Endodermal cell (in vitro differentiated cells): Measurements from ENCODE around the gene ERAL1. TPM values are rescaled to one million over a fixed set of nuclear protein-coding genes. Genes with fewer than 3 reads are reported as not detected.

Experiments used
- DNase-seq: peaks from one replicate; pipeline ENCODE4 v3.0.0-alpha.2; 2017
- H3K27ac ChIP-seq: 2 replicates; pipeline ENCODE4 v1.5.1; 2013; ENCODE audit warnings: mild to moderate bottlenecking, low read depth, low read length, moderate library complexity
- H3K27me3 ChIP-seq: 2 replicates; pipeline ENCODE4 v1.6.1; 2013; ENCODE audit warnings: mild to moderate bottlenecking, low read length, moderate library complexity; ENCODE audit not compliant: insufficient read depth, control insufficient read depth, poor library complexity, severe bottlenecking
- H3K36me3 ChIP-seq: 2 replicates; pipeline ENCODE4 v1.7.0; 2013; ENCODE audit warnings: mild to moderate bottlenecking, low read length, moderate library complexity; ENCODE audit not compliant: control insufficient read depth, insufficient read depth
- H3K4me1 ChIP-seq: one replicate; pipeline ENCODE4 v1.7.0; 2013; ENCODE audit warnings: low read length; ENCODE audit not compliant: control insufficient read depth, insufficient read depth
- H3K4me3 ChIP-seq: 2 replicates; pipeline ENCODE4 v1.5.1; 2013; ENCODE audit warnings: mild to moderate bottlenecking, low read length, moderate library complexity
- H3K9ac ChIP-seq: 2 replicates; pipeline ENCODE4 v1.6.1; 2013; ENCODE audit warnings: mild to moderate bottlenecking, low read length, moderate library complexity; ENCODE audit not compliant: poor library complexity, severe bottlenecking; ENCODE audit errors: extremely low read depth
- H3K9me3 ChIP-seq: 2 replicates; pipeline ENCODE4 v1.6.1; 2013; ENCODE audit warnings: mild to moderate bottlenecking, low read length, moderate library complexity; ENCODE audit not compliant: control insufficient read depth
- H3K27ac Mint-ChIP-seq: 2 replicates; pipeline ENCODE4 v1.8.0; 2020; ENCODE audit warnings: mixed read lengths
- H3K27me3 Mint-ChIP-seq: 2 replicates; pipeline ENCODE4 v1.8.0; 2021; ENCODE audit warnings: mild to moderate bottlenecking, mixed read lengths; ENCODE audit not compliant: insufficient read depth
- H3K36me3 Mint-ChIP-seq: 2 replicates; pipeline ENCODE4 v1.8.0; 2020; ENCODE audit warnings: low read depth, mixed read lengths
- H3K4me1 Mint-ChIP-seq: 2 replicates; pipeline ENCODE4 v1.8.0; 2020; ENCODE audit warnings: mixed read lengths
- H3K4me3 Mint-ChIP-seq: 2 replicates; pipeline ENCODE4 v1.8.0; 2020; ENCODE audit warnings: mild to moderate bottlenecking, moderate library complexity, mixed read lengths
- H3K9me3 Mint-ChIP-seq: 2 replicates; pipeline ENCODE4 v1.8.0; 2020; ENCODE audit warnings: mild to moderate bottlenecking, mixed read lengths
- CTCF ChIP-seq: fragments of 200-600 bp; sonication (generic); conservative IDR thresholded peaks from 2 replicates; pipeline ENCODE4 v1.5.0; 2021; ENCODE audit warnings: antibody characterized with exemption, mild to moderate bottlenecking
- WGBS, 2 experiments: methylation state at CpG; one replicate each; pipeline versions ENCODE4 v1.1.5 to v1.1.7; 2013; ENCODE audit warnings: missing lambda C conversion rate in 2 of 2, mixed read lengths in 1 of 2; ENCODE audit not compliant: insufficient coverage in 1 of 2, insufficient read length in 1 of 2; 5-methylcytosine and 5-hydroxymethylcytosine counted together
- long read RNA-seq, 4 experiments: library from polyadenylated mRNA in 2 of 4; library from RNA in 1 of 4; library from capped mRNA in 1 of 4; stranded (forward) in 3 of 4; unstranded in 1 of 4; transcript quantifications; one replicate each; pipeline ENCODE4 v2.0.0, GENCODE V29; 2020 to 2021; ENCODE audit warnings: inconsistent platforms in 1 of 4
- polyA plus RNA-seq, 2 experiments: library from polyadenylated mRNA; stranded (reverse); fragments of 50-300 nt; gene quantifications; one replicate each; pipeline ENCODE4 v1.2.3, GENCODE V29; 2013
- total RNA-seq, 2 donors: library from RNA; stranded (reverse); fragmentation: NEBNext Ultra II Directional in 1 of 2; extraction: Animal tissue kit (Norgen Biotek cat#: 25700) in 1 of 2; gene quantifications; 2 replicates in 1 of 2; 3 replicates in 1 of 2; pipeline ENCODE4 v1.2.1, GENCODE V29; 2021

ERAL1 gene
- 10 to 100 TPM; 54.2 to 60.9 TPM for total RNA-seq
- polyA plus RNA-seq (2013, experiment 1 of 2) = 61.4 TPM
- 58.7 TPM for polyA plus RNA-seq (2013, experiment 2 of 2)
- long read RNA-seq, experiment 1, transcript ERAL1-201 (10 exons, 1,925 nt) = major isoform, 25 of 50 reads
- long read RNA-seq, experiment 1, partial matches to known transcripts = 13 of 50 reads
- long read RNA-seq, experiment 1, other reads (novel, unspliced or antisense) = 10 of 50 reads
- long read RNA-seq, experiment 2, transcript ERAL1-201 (10 exons, 1,925 nt) = major isoform, 128 of 149 reads
- long read RNA-seq, experiment 2, partial matches to known transcripts = 3 of 149 reads
- long read RNA-seq, experiment 2, other reads (novel, unspliced or antisense) = 16 of 149 reads
- long read RNA-seq, experiment 3, transcript ERAL1-201 (10 exons, 1,925 nt) = major isoform, 387 of 438 reads
- long read RNA-seq, experiment 3, partial matches to known transcripts = 5 of 438 reads
- long read RNA-seq, experiment 3, other reads (novel, unspliced or antisense) = 46 of 438 reads
- long read RNA-seq, experiment 4, transcript ERAL1-201 (10 exons, 1,925 nt) = major isoform, 159 of 264 reads
- long read RNA-seq, experiment 4, partial matches to known transcripts = 77 of 264 reads
- long read RNA-seq, experiment 4, other reads (novel, unspliced or antisense) = 27 of 264 reads

GRCh38 chr17:28854457-28855335, at the start of gene ERAL1:
Gene ERAL1 (plus strand): TSS chr17:28855016. CDS start chr17:28855035, 19 bp downstream.
- Histone ChIP-seq H3K4me1 (no peaks in the 10 kb centered on the region), H3K27ac (no peak within 1 kb of the TSS), H3K9me3 (no peaks in the 10 kb centered on the region), H3K36me3 (peaks cover 24% of the 10 kb centered on the region), H3K9ac (peak within 1 kb of the TSS; percentile 44), H3K4me3 (peak within 1 kb of the TSS; percentile 88), H3K27me3 (no peaks in the 10 kb centered on the region)
- no peaks in the 10 kb centered on the region for H3K9me3 Mint-ChIP-seq
- peak within 1 kb of the TSS; percentile 87 for H3K4me3 Mint-ChIP-seq
- H3K27me3 Mint-ChIP-seq = no peaks in the 10 kb centered on the region
- H3K4me1 Mint-ChIP-seq = peaks cover 4% of the 10 kb centered on the region
- peak; percentile 12 for TF ChIP-seq CTCF
- H3K27ac Mint-ChIP-seq = peak within 1 kb of the TSS; percentile 89
- 1% methylated on average over 22 to 41 of the region's 42 CpGs for WGBS, 2 experiments
- DNase-seq = peak; percentile 97
- H3K36me3 Mint-ChIP-seq = peaks cover 23% of the 10 kb centered on the region

GRCh38 chr17:28807925-28808634, 46.7 kb upstream of the ERAL1 start:
- no peaks in the 10 kb centered on the region for H3K9me3 ChIP-seq
- Mint-ChIP-seq H3K27me3 (no peaks in the 10 kb centered on the region), H3K36me3 (peaks cover 39% of the 10 kb centered on the region), H3K4me1 (peaks cover 26% of the 10 kb centered on the region), H3K9me3 (no peaks in the 10 kb centered on the region), H3K4me3 (peak overlapping the region; percentile 38), H3K27ac (peak overlapping the region; percentile 98)
- no peaks in the 10 kb centered on the region for H3K27me3 ChIP-seq
- peak overlapping the region; percentile 68 for H3K4me3 ChIP-seq
- H3K9ac ChIP-seq = peak overlapping the region; percentile 39
- H3K27ac ChIP-seq = peak overlapping the region; percentile 77
- TF ChIP-seq CTCF = no peak
- WGBS, 2 experiments = 18 to 36% methylated on average over 2 of the region's 2 CpGs
- peaks cover 31% of the 10 kb centered on the region for H3K36me3 ChIP-seq
- peaks cover 4% of the 10 kb centered on the region for H3K4me1 ChIP-seq
- peak; percentile 30 for DNase-seq

- WGBS, 2 experiments = 100% methylated on average over 1 of the region's 1 CpG; no CpG with 5 or more reads in 1 of the 2 experiments
- Mint-ChIP-seq H3K9me3 (no peaks in the 10 kb centered on the region), H3K27me3 (no peaks in the 10 kb centered on the region), H3K4me3 (peak overlapping the region; percentile 84), H3K27ac (peak overlapping the region; percentile 90), H3K4me1 (peaks cover 29% of the 10 kb centered on the region), H3K36me3 (peaks cover 18% of the 10 kb centered on the region)
- H3K36me3 ChIP-seq = peaks cover 12% of the 10 kb centered on the region
- no peak overlapping the region for H3K9ac ChIP-seq
- peak overlapping the region; percentile 98 for H3K4me3 ChIP-seq
- no peak for TF ChIP-seq CTCF
- H3K27me3 ChIP-seq = no peaks in the 10 kb centered on the region
- no peak overlapping the region for H3K27ac ChIP-seq
- H3K4me1 ChIP-seq = peaks cover 4% of the 10 kb centered on the region
- no peaks in the 10 kb centered on the region for H3K9me3 ChIP-seq
- no peak for DNase-seq
These were observed 44.4 kb upstream of the ERAL1 start for GRCh38 chr17:28810437-28810836.
